ENCODE measurements around the gene PABPN1L.

Gene PABPN1L

DNA sequence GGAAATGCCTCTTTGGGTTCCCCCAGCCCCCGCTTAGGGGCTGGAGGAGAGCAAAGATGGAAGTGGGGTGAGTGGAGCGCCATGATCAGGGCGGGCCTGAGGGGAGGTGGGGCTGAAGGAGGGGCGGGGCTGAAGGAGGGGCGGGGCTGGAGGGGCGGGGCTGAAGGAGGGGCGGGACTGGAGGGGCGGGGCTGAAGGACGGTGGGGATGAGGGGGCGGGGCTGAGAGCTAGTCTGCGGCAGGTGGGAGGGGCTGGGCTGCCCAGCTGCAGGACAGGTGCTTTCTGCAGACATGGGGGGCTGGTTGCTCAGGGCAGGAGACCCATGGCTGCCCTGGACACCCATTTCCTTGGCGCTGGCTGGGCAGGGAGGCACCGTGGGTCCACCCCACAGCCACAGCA is 39.1 kb upstream of the PABPN1L start:
- Histone ChIP-seq H3K36me3 (replicated peaks in 1 of 2; ENCODE audit: control insufficient read depth in 2 of 2, insufficient read depth in 2 of 2, low read length in 2 of 2) (no peaks in the 10 kb centered on the region), H2BK15ac (ENCODE audit: low read length) (peak overlapping the region; percentile 78), H2BK12ac (ENCODE audit: low read length) (no peak overlapping the region), H3K9ac (ENCODE audit: low read depth, low read length, poor library complexity) (no peak overlapping the region), H2AK5ac (ENCODE audit: low read depth, low read length) (peak overlapping the region; percentile 96), H3K4me1 (ENCODE audit: control insufficient read depth in 2 of 2, insufficient read depth in 1 of 2, low read depth in 1 of 2, low read length in 2 of 2) (peaks cover 0 to 8% of the 10 kb centered on the region in 2 donors), H3K18ac (ENCODE audit: low read length) (peak overlapping the region; percentile 94), H3K27me3 (ENCODE audit: control insufficient read depth in 3 of 3, insufficient read depth in 3 of 3, low read depth in 1 of 3, low read length in 3 of 3) (peaks cover 0 to 19% (median 0%) of the 10 kb centered on the region in 3 experiments), H3K23ac (ENCODE audit: low read depth, low read length, poor library complexity) (peak overlapping the region; percentile 89), H3K4me3 (ENCODE audit: low read length in 2 of 2) (no peak overlapping the region), H3K14ac (ENCODE audit: low read length) (peak overlapping the region; percentile 97), H4K8ac (ENCODE audit: low read depth, low read length) (no peak overlapping the region), H3K4ac (ENCODE audit: low read length) (no peak overlapping the region), H3K79me1 (ENCODE audit: low read depth, low read length) (no peaks in the 10 kb centered on the region), H3K4me2 (ENCODE audit: insufficient read depth, low read length, poor library complexity, severe bottlenecking) (no peak overlapping the region), H2AFZ (ENCODE audit: low read length) (peak overlapping the region; percentile 49), H2BK5ac (ENCODE audit: low read length) (peak overlapping the region; percentile 93), H3K9me3 (replicated peaks in 1 of 2; ENCODE audit: control insufficient read depth in 2 of 2, insufficient read depth in 1 of 2, low read depth in 1 of 2, low read length in 2 of 2) (no peaks in the 10 kb centered on the region), H2BK120ac (ENCODE audit: low read depth, low read length) (no peak overlapping the region), H3K27ac (replicated peaks; ENCODE audit: low read length) (no peak overlapping the region), H4K91ac (ENCODE audit: low read depth, low read length, poor library complexity) (no peak overlapping the region)
- no peak for DNase-seq (ENCODE audit: low spot score)
- no CpG with 5 or more reads among the region's 13 CpGs for WGBS, 2 donors (ENCODE audit: extremely low coverage in 2 of 2, insufficient read length in 2 of 2, insufficient replicate concordance in 1 of 2)

DNA sequence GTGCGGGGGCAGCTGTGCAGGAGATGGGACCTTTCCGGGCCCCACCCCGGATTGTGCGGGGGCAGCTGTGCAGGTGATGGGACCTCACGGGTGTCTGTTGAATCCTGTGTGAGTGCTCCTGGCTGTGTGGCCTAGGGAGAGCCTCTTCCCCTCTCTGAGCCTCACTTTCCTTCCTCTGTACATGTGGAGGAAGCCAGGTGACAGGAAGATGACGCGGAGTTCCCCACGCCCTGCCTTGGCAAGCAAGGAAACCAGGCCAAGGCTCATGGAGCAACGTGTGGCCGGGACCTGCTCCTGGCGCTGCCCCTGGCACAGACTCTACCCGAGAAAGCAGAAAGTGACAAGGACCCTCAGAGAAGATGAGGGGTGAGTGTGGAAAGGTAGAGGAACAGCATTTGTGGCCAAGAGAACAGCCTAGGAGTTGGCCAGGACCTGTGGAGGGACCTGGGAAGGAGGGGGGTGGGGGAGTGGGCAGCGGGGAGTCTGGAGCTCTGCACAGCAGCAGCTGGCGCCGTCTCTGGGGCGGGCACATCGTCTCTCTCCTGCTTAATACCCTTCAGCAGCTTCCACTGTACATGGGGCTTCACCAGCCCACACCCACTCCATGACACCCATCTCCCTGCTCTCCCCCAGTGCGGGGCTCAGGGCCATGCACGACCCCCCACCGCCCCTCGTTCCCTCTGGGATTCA is 38.4 kb upstream of the PABPN1L start:
- Histone ChIP-seq H3K79me1 (ENCODE audit: low read depth, low read length) (no peaks in the 10 kb centered on the region), H2BK12ac (ENCODE audit: low read length) (no peak overlapping the region), H2BK5ac (ENCODE audit: low read length) (peak overlapping the region; percentile 68), H3K14ac (ENCODE audit: low read length) (peak overlapping the region; percentile 63), H3K18ac (ENCODE audit: low read length) (peak overlapping the region; percentile 90), H4K91ac (ENCODE audit: low read depth, low read length, poor library complexity) (no peak overlapping the region), H3K23ac (ENCODE audit: low read depth, low read length, poor library complexity) (peak overlapping the region; percentile 43), H3K27me3 (ENCODE audit: control insufficient read depth in 3 of 3, insufficient read depth in 3 of 3, low read depth in 1 of 3, low read length in 3 of 3) (peaks cover 0 to 21% (median 0%) of the 10 kb centered on the region in 3 experiments), H2BK15ac (ENCODE audit: low read length) (peak overlapping the region; percentile 78), H3K4me1 (ENCODE audit: control insufficient read depth in 2 of 2, insufficient read depth in 1 of 2, low read depth in 1 of 2, low read length in 2 of 2) (peaks cover 0 to 8% of the 10 kb centered on the region in 2 donors), H3K4me3 (ENCODE audit: low read length in 2 of 2) (no peak overlapping the region), H2AFZ (ENCODE audit: low read length) (no peak overlapping the region), H4K8ac (ENCODE audit: low read depth, low read length) (no peak overlapping the region), H3K4me2 (ENCODE audit: insufficient read depth, low read length, poor library complexity, severe bottlenecking) (no peak overlapping the region), H3K9me3 (replicated peaks in 1 of 2; ENCODE audit: control insufficient read depth in 2 of 2, insufficient read depth in 1 of 2, low read depth in 1 of 2, low read length in 2 of 2) (no peaks in the 10 kb centered on the region), H2BK120ac (ENCODE audit: low read depth, low read length) (peak overlapping the region; percentile 16), H3K36me3 (replicated peaks in 1 of 2; ENCODE audit: control insufficient read depth in 2 of 2, insufficient read depth in 2 of 2, low read length in 2 of 2) (no peaks in the 10 kb centered on the region), H3K9ac (ENCODE audit: low read depth, low read length, poor library complexity) (no peak overlapping the region), H2AK5ac (ENCODE audit: low read depth, low read length) (peak overlapping the region; percentile 96), H3K4ac (ENCODE audit: low read length) (peak overlapping the region; percentile 90), H3K27ac (replicated peaks; ENCODE audit: low read length) (no peak overlapping the region)
- no CpG with 5 or more reads among the region's 21 CpGs for WGBS, 2 donors (ENCODE audit: extremely low coverage in 2 of 2, insufficient read length in 2 of 2, insufficient replicate concordance in 1 of 2)
- no peak for DNase-seq (ENCODE audit: low spot score)

DNA sequence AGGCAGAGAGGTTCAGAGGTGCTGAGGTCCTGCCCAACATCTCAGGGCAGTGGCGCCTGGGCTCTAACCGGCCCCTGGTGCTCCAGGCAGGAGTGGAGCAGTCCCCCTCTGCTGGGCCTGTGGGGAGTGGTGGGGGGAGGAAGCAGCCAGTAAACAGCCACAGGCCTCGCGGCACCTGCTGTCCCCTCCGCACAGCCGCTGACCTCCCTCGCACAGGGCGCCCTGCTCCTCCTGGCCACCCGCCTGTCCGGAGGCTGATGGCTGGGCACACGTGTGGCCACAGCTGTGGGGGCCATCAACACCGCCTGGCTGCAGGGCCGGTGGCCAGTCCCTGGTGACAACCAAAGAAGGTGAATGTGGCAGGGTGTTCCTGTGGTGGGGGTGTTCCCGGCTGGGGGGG is 36.8 kb upstream of the PABPN1L start:
- Histone ChIP-seq H3K4me3 (ENCODE audit: low read length in 2 of 2) (no peak overlapping the region), H3K18ac (ENCODE audit: low read length) (peak overlapping the region; percentile 28), H2AFZ (ENCODE audit: low read length) (no peak overlapping the region), H2BK15ac (ENCODE audit: low read length) (no peak overlapping the region), H3K27ac (replicated peaks; ENCODE audit: low read length) (no peak overlapping the region), H3K36me3 (replicated peaks in 1 of 2; ENCODE audit: control insufficient read depth in 2 of 2, insufficient read depth in 2 of 2, low read length in 2 of 2) (no peaks in the 10 kb centered on the region), H3K79me1 (ENCODE audit: low read depth, low read length) (no peaks in the 10 kb centered on the region), H3K4me1 (ENCODE audit: control insufficient read depth in 2 of 2, insufficient read depth in 1 of 2, low read depth in 1 of 2, low read length in 2 of 2) (peaks cover 0 to 8% of the 10 kb centered on the region in 2 donors), H3K14ac (ENCODE audit: low read length) (no peak overlapping the region), H2BK12ac (ENCODE audit: low read length) (no peak overlapping the region), H3K27me3 (ENCODE audit: control insufficient read depth in 3 of 3, insufficient read depth in 3 of 3, low read depth in 1 of 3, low read length in 3 of 3) (peaks cover 0 to 27% (median 0%) of the 10 kb centered on the region in 3 experiments), H3K9me3 (replicated peaks in 1 of 2; ENCODE audit: control insufficient read depth in 2 of 2, insufficient read depth in 1 of 2, low read depth in 1 of 2, low read length in 2 of 2) (no peaks in the 10 kb centered on the region), H4K8ac (ENCODE audit: low read depth, low read length) (no peak overlapping the region), H3K4ac (ENCODE audit: low read length) (no peak overlapping the region), H2AK5ac (ENCODE audit: low read depth, low read length) (peak overlapping the region; percentile 70), H3K9ac (ENCODE audit: low read depth, low read length, poor library complexity) (peak overlapping the region; percentile 21), H2BK5ac (ENCODE audit: low read length) (peak overlapping the region; percentile 24), H3K4me2 (ENCODE audit: insufficient read depth, low read length, poor library complexity, severe bottlenecking) (no peak overlapping the region), H3K23ac (ENCODE audit: low read depth, low read length, poor library complexity) (no peak overlapping the region), H2BK120ac (ENCODE audit: low read depth, low read length) (no peak overlapping the region), H4K91ac (ENCODE audit: low read depth, low read length, poor library complexity) (no peak overlapping the region)
- no peak for DNase-seq (ENCODE audit: low spot score)
- WGBS, 2 donors (ENCODE audit: extremely low coverage in 2 of 2, insufficient read length in 2 of 2, insufficient replicate concordance in 1 of 2) = no CpG with 5 or more reads among the region's 14 CpGs

DNA sequence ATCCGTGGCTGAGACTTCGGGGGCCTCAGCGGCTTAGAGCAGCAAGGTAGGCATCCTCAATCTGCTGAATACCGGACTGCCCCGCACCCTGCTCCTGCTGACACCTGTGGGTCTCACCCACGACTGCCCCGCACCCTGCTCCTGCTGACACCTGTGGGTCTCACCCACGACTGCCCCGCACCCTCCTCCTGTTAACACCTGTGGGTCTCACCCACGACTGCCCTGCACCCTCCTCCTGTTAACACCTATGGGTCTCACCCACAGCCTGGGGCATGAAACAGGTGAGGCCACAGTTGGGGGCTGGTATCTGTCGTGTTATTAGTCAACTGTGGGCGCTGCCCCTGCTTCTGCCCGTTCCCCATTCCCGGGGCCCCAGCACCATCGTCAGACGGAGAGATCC is 36.3 kb upstream of the PABPN1L start:
- Histone ChIP-seq H2AFZ (ENCODE audit: low read length) (no peak overlapping the region), H3K9me3 (replicated peaks in 1 of 2; ENCODE audit: control insufficient read depth in 2 of 2, insufficient read depth in 1 of 2, low read depth in 1 of 2, low read length in 2 of 2) (no peaks in the 10 kb centered on the region), H3K14ac (ENCODE audit: low read length) (no peak overlapping the region), H4K91ac (ENCODE audit: low read depth, low read length, poor library complexity) (no peak overlapping the region), H3K4ac (ENCODE audit: low read length) (no peak overlapping the region), H3K18ac (ENCODE audit: low read length) (no peak overlapping the region), H3K27ac (replicated peaks; ENCODE audit: low read length) (no peak overlapping the region), H2BK5ac (ENCODE audit: low read length) (peak overlapping the region; percentile 13), H3K4me2 (ENCODE audit: insufficient read depth, low read length, poor library complexity, severe bottlenecking) (no peak overlapping the region), H3K27me3 (ENCODE audit: control insufficient read depth in 3 of 3, insufficient read depth in 3 of 3, low read depth in 1 of 3, low read length in 3 of 3) (peaks cover 0 to 28% (median 0%) of the 10 kb centered on the region in 3 experiments), H3K23ac (ENCODE audit: low read depth, low read length, poor library complexity) (peak overlapping the region; percentile 43), H3K9ac (ENCODE audit: low read depth, low read length, poor library complexity) (no peak overlapping the region), H3K36me3 (replicated peaks in 1 of 2; ENCODE audit: control insufficient read depth in 2 of 2, insufficient read depth in 2 of 2, low read length in 2 of 2) (no peaks in the 10 kb centered on the region), H3K4me3 (ENCODE audit: low read length in 2 of 2) (no peak overlapping the region), H2AK5ac (ENCODE audit: low read depth, low read length) (peak overlapping the region; percentile 68), H2BK15ac (ENCODE audit: low read length) (peak overlapping the region; percentile 6), H3K79me1 (ENCODE audit: low read depth, low read length) (no peaks in the 10 kb centered on the region), H4K8ac (ENCODE audit: low read depth, low read length) (peak overlapping the region; percentile 1), H2BK12ac (ENCODE audit: low read length) (no peak overlapping the region), H2BK120ac (ENCODE audit: low read depth, low read length) (no peak overlapping the region), H3K4me1 (ENCODE audit: control insufficient read depth in 2 of 2, insufficient read depth in 1 of 2, low read depth in 1 of 2, low read length in 2 of 2) (peaks cover 0 to 8% of the 10 kb centered on the region in 2 donors)
- no peak for DNase-seq (ENCODE audit: low spot score)
- no CpG with 5 or more reads among the region's 16 CpGs for WGBS, 2 donors (ENCODE audit: extremely low coverage in 2 of 2, insufficient read length in 2 of 2, insufficient replicate concordance in 1 of 2)
